ENCODE results near the gene FLNB. TPM values are rescaled to one million over a fixed set of nuclear protein-coding genes. Genes with fewer than 3 reads are reported as not detected.

The FLNB gene
- total and polyA plus RNA-seq, 2 of the 8 experiments (the other 6 are each of a cell fraction or from before 2014, with no cell fraction given), result 72.3 to 118 TPM

DNA sequence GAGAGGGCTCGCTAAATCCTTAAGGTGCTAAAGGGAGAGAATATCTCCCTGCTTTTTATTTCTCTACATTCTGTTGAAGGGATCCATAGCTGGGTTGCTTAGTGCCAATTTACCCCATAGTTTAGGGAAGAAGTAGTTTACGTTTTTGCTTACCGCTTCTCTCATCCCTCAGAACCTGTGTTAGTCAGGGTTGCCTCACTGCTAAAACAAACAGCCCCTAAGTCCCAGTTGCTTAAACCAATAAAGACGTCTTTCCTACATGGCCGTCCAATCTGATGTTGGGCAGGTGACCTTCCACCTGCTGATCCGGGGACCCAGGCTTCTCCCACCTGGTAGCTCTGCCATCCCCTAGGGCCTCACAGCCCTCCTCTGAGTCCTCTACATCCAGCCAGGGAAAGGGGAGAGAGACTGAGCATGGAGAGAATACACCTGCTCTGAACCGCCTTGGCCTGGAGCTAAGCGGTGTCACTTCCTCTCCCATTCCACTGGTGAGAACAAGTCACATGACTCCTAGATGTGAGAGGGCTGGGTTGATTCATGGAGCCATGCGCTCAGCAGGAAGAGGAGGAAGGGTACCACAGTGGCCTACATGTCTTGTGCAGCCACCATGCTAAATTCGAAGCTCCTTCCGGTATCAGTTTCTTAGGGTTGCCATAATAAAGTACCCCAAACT is 176.2 kb downstream of the FLNB start:
- Histone ChIP-seq H4K91ac (replicated peaks; ENCODE audit: insufficient read length, low read length) (no peak overlapping the region), H4K8ac (ENCODE audit: extremely low read depth, insufficient read depth, low read length) (no peak overlapping the region), H2BK15ac (ENCODE audit: low read length) (no peak overlapping the region), H3K79me2 (ENCODE audit: control insufficient read depth in 1 of 2, insufficient read depth in 2 of 2, low read length in 2 of 2) (no peaks in the 10 kb centered on the region), H3K18ac (ENCODE audit: extremely low read depth, low read length) (no peak overlapping the region), H3K4me2 (ENCODE audit: insufficient read depth in 1 of 2, low read depth in 2 of 2, low read length in 2 of 2) (no peak overlapping the region), H3K27me3 (replicated peaks in 1 of 4; ENCODE audit: control insufficient read depth in 3 of 4, extremely low read depth in 1 of 4, insufficient read depth in 3 of 4, low read length in 3 of 4) (no peaks in the 10 kb centered on the region), H3K9ac (replicated peaks in 1 of 4; ENCODE audit: extremely low read depth in 1 of 4, low read depth in 3 of 4, low read length in 3 of 4) (no peak overlapping the region), H4K20me1 (replicated peaks in 1 of 2; ENCODE audit: control insufficient read depth in 1 of 2, insufficient read depth in 2 of 2, low read length in 2 of 2) (no peaks in the 10 kb centered on the region), H3K79me1 (ENCODE audit: low read depth, low read length) (no peaks in the 10 kb centered on the region), H3K4me3 (ENCODE audit: extremely low read depth in 1 of 4, insufficient read depth in 2 of 4, low read depth in 3 of 4, low read length in 4 of 4) (no peak overlapping the region), H2BK20ac (ENCODE audit: low read length) (no peak overlapping the region), H3K36me3 (ENCODE audit: control insufficient read depth in 2 of 4, insufficient read depth in 4 of 4, low read length in 3 of 4) (no peaks in the 10 kb centered on the region), H2AFZ (ENCODE audit: low read length) (no peak overlapping the region; the same call in 1 of the 2 replicates), H2BK12ac (ENCODE audit: low read depth, low read length) (no peak overlapping the region), H2AK5ac (ENCODE audit: low read depth, low read length) (no peak overlapping the region), H3K27ac (ENCODE audit: low read depth, low read length) (no peak overlapping the region), H4K5ac (ENCODE audit: insufficient read length, low read depth, low read length) (no peak overlapping the region), H3K56ac (replicated peaks; ENCODE audit: insufficient read length, low read depth, low read length) (no peak overlapping the region), H3K4me1 (replicated peaks in 1 of 4; ENCODE audit: control insufficient read depth in 3 of 4, insufficient read depth in 4 of 4, low read length in 3 of 4) (peaks cover 0 to 4% (median 1%) of the 10 kb centered on the region in 4 experiments; a peak in 2 of 7 replicates), H3K23me2 (ENCODE audit: low read depth, low read length) (no peaks in the 10 kb centered on the region), H3K14ac (ENCODE audit: insufficient read length) (no peak overlapping the region), H2BK120ac (replicated peaks; ENCODE audit: low read depth, low read length) (no peak overlapping the region), H3K23ac (ENCODE audit: insufficient read length) (no peak overlapping the region), H3K9me3 (ENCODE audit: insufficient read depth in 2 of 2, low read depth in 1 of 2, low read length in 1 of 2) (no peaks in the 10 kb centered on the region), H2BK5ac (ENCODE audit: low read depth, low read length) (no peak overlapping the region), H3K4ac (replicated peaks; ENCODE audit: insufficient read length, low read depth, low read length) (no peak overlapping the region)
- FAIRE-seq (no peak), DNase-seq (ENCODE audit: low read depth in 1 of 2, low spot score in 2 of 2) (no peak)
- ChIA-PET CTCF (ENCODE audit: partially characterized antibody) (interaction anchor here (0.8 to 9.7 kb wide), 17 partner anchors 12 to 231 kb away, joined by 3 to 177 read pairs (median 4); partner anchors contain the start of genes ABHD6, DNASE1L3, HTD2 and RPP14), POLR2A (ENCODE audit: partially characterized antibody) (interaction anchor here (3.0 kb wide), 1 partner anchor 123 kb away, joined by 19 read pairs; the partner anchor contains the start of genes HTD2 and RPP14)
- 94% methylated on average over 11 of the region's 11 CpGs; no CpG with 5 or more reads in 1 of the 2 experiments for WGBS, 2 experiments (ENCODE audit: extremely low coverage in 1 of 2, insufficient coverage in 1 of 2, insufficient read length in 1 of 2, insufficient replicate concordance in 2 of 2, low coverage in 1 of 2, low lambda C conversion rate in 2 of 2, missing lambda C conversion rate in 1 of 2)
- no peak for TF ChIP-seq CEBPB (IDR thresholded peaks at IDR 0.05; ENCODE audit: low read depth, low read length)
- TF ChIP-seq GABPA (IDR thresholded peaks at IDR 0.05; ENCODE audit: borderline replicate concordance, insufficient read depth, low read length), result no peak
- TF ChIP-seq, protein P1, sequence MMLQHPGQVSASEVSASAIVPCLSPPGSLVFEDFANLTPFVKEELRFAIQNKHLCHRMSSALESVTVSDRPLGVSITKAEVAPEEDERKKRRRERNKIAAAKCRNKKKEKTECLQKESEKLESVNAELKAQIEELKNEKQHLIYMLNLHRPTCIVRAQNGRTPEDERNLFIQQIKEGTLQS (IDR thresholded peaks at IDR 0.05; ENCODE audit: insufficient read depth, low read depth, low read length), result no peak
- no peak for TF ChIP-seq TBP (IDR thresholded peaks at IDR 0.05; ENCODE audit: low read depth, low read length)
- no peak for TF ChIP-seq CHD2 (IDR thresholded peaks at IDR 0.05; ENCODE audit: low read length)
- no peak for TF ChIP-seq CTBP2 (IDR thresholded peaks at IDR 0.05; ENCODE audit: borderline replicate concordance, insufficient read depth, insufficient read length, low read length)
- TF ChIP-seq NANOG (IDR thresholded peaks at IDR 0.05; ENCODE audit: insufficient read depth, low read depth, low read length, poor library complexity, severe bottlenecking), result no peak
- no peak for TF ChIP-seq RNF2 (IDR thresholded peaks at IDR 0.05; ENCODE audit: borderline replicate concordance, low read depth, low read length, missing control alignments, poor library complexity, severe bottlenecking)
- no peak for TF ChIP-seq SP4 (IDR thresholded peaks at IDR 0.05; ENCODE audit: low read length)
- no peak for TF ChIP-seq POU5F1 (IDR thresholded peaks at IDR 0.05; ENCODE audit: low read depth, low read length)
